K562 (cell line): Measurements from ENCODE around the gene MICAL2. TPM values are rescaled to one million over a fixed set of nuclear protein-coding genes. Genes with fewer than 3 reads are reported as not detected.

Experiments
- ATAC-seq: fragments of 200-7000 bp; cut with Tn5 transposase; 3 replicates; pipeline ENCODE4 v1.9.1; 2020; ENCODE audit warnings: moderate library complexity
- BruUV-seq: library from RNA; stranded (reverse); fragments of 400-500 nt; replicated peaks from 2 replicates; lab custom pipeline; 2021; lab: Mats Ljungman, UMichigan
- CTCF ChIA-PET: fragments of 300-600 bp; formaldehyde crosslinking; extraction: SDS; loops from one replicate; lab custom pipeline; 2021; ENCODE audit warnings: low intra/inter-chr PET ratio; lab: Yijun Ruan, JAX
- POLR2A ChIA-PET: fragments of 300-600, 350-650 bp; sonication (Branson Sonifier 250); formaldehyde crosslinking; extraction: SDS; loops from one replicate; lab custom pipeline; 2021; ENCODE audit warnings: antibody characterized with exemption, inconsistent platforms; lab: Yijun Ruan, JAX
- DNase-seq, 4 experiments: peaks; one replicate each; pipeline versions ENCODE4 v3.0.0 to v3.0.0-alpha.2; 2011 to 2018; ENCODE audit warnings: low spot score in 3 of 4, mixed read lengths in 3 of 4; ENCODE audit errors: extremely low read depth in 1 of 4
- FAIRE-seq: peaks from 2 replicates; lab custom pipeline; 2011; peaks lifted over from hg19 to GRCh38; lab: Jason Lieb, UNC
- H2AFZ ChIP-seq: 2 replicates; pipeline ENCODE4 v1.6.0; 2011; ENCODE audit warnings: low read depth, low read length, control low read depth, inconsistent platforms
- H3K27ac ChIP-seq: fragments of 200-600 bp; 3 replicates; pipeline ENCODE4 v1.8.0; 2011; ENCODE audit warnings: low read depth, mild to moderate bottlenecking, control low read depth, inconsistent platforms, low read length, moderate library complexity, mixed read lengths; ENCODE audit errors: extremely low read depth
- H3K27me3 ChIP-seq, 2 experiments: fragments of 300-600 bp in 1 of 2; 2 replicates in 1 of 2; 3 replicates in 1 of 2; pipeline versions ENCODE4 v1.6.0 to v1.8.0; 2011; ENCODE audit warnings: inconsistent platforms in 2 of 2, low read length in 2 of 2, mild to moderate bottlenecking in 1 of 2, mixed read lengths in 1 of 2, moderate library complexity in 1 of 2; ENCODE audit not compliant: control insufficient read depth in 2 of 2, insufficient read depth in 2 of 2
- H3K36me3 ChIP-seq: fragments of 300-600 bp; 3 replicates; pipeline ENCODE4 v1.8.0; 2011; ENCODE audit warnings: mild to moderate bottlenecking, low read length, inconsistent platforms; ENCODE audit not compliant: control insufficient read depth, insufficient read depth
- H3K4me1 ChIP-seq, 2 experiments: fragments of 200-600 bp in 1 of 2; replicated peaks in 1 of 2; 2 replicates in 1 of 2; 3 replicates in 1 of 2; pipeline versions ENCODE4 v1.5.1 to v1.8.0; 2011; ENCODE audit warnings: inconsistent platforms in 2 of 2, low read length in 2 of 2, mild to moderate bottlenecking in 1 of 2, mixed read lengths in 1 of 2, moderate library complexity in 1 of 2; ENCODE audit not compliant: control insufficient read depth in 2 of 2, insufficient read depth in 2 of 2
- H3K4me2 ChIP-seq: 2 replicates; pipeline ENCODE4 v1.6.1; 2011; ENCODE audit warnings: low read length, control low read depth, inconsistent platforms, mixed read lengths; ENCODE audit not compliant: insufficient read depth
- H3K4me3 ChIP-seq: fragments of 200-600 bp; sonication (generic), shearing (Covaris generic); 2 replicates; pipeline ENCODE4 v1.5.1; 2016; ENCODE audit warnings: control low read depth, inconsistent platforms
- H3K79me2 ChIP-seq: fragments of 200-600 bp; 3 replicates; pipeline ENCODE4 v1.8.0; 2011; ENCODE audit warnings: low read length, inconsistent platforms; ENCODE audit not compliant: control insufficient read depth, insufficient read depth
- H3K9ac ChIP-seq, 2 experiments: 2 replicates each; pipeline versions ENCODE4 v1.6.0 to v1.6.1; 2011; ENCODE audit warnings: low read depth in 2 of 2, low read length in 2 of 2, control low read depth in 1 of 2, inconsistent platforms in 1 of 2, mild to moderate bottlenecking in 1 of 2, mixed read lengths in 1 of 2; ENCODE audit not compliant: insufficient read depth in 1 of 2
- H3K9me1 ChIP-seq: one replicate; pipeline ENCODE4 v1.6.0; 2011; ENCODE audit warnings: inconsistent platforms, mild to moderate bottlenecking, low read length, moderate library complexity; ENCODE audit not compliant: control insufficient read depth, insufficient read depth
- H3K9me3 ChIP-seq: replicated peaks from 2 replicates; pipeline ENCODE4 v1.5.1; 2011; ENCODE audit warnings: low read depth, low read length, inconsistent platforms; ENCODE audit not compliant: control insufficient read depth, insufficient read depth
- H4K20me1 ChIP-seq: replicated peaks from 2 replicates; pipeline ENCODE4 v1.6.1; 2011; ENCODE audit warnings: low read length, inconsistent platforms, mixed read lengths; ENCODE audit not compliant: control insufficient read depth, insufficient read depth
- ELF2 ChIP-seq: fragments of 250-450 bp; sonication (Bioruptor Pico); IDR thresholded peaks from 2 replicates; pipeline ENCODE4 v1.5.0; 2021; ENCODE audit warnings: mild to moderate bottlenecking
- FIP1L1 ChIP-seq: fragments of 200-400 bp; formaldehyde crosslinking; IDR thresholded peaks from 2 replicates; pipeline ENCODE4 v1.6.1; 2018; ENCODE audit warnings: mild to moderate bottlenecking, low read depth, low read length; ENCODE audit not compliant: poor library complexity, severe bottlenecking
- FOXJ2 ChIP-seq: fragments of 200-800 bp; sonication (Bioruptor generic); IDR thresholded peaks from 2 replicates; pipeline ENCODE4 v1.6.1; 2016; ENCODE audit warnings: missing genetic modification characterization, missing compliant biosample characterization
- LARP7 ChIP-seq: fragments of 450-650 bp; IDR thresholded peaks from 2 replicates; pipeline ENCODE4 v1.6.1; 2016
- MCM5 ChIP-seq: fragments of 450-650 bp; IDR thresholded peaks from 2 replicates; pipeline ENCODE4 v1.6.1; 2016; ENCODE audit warnings: low read depth
- PCBP1 ChIP-seq: fragments of 200-400 bp; formaldehyde crosslinking; IDR thresholded peaks from 2 replicates; pipeline ENCODE4 v1.6.1; 2018; ENCODE audit warnings: mild to moderate bottlenecking, low read depth, low read length; ENCODE audit not compliant: poor library complexity, severe bottlenecking
- RBM25 ChIP-seq: fragments of 200-400 bp; formaldehyde crosslinking; IDR thresholded peaks from 2 replicates; pipeline ENCODE4 v1.6.1; 2018; ENCODE audit warnings: low read length, low read depth, moderate library complexity; ENCODE audit not compliant: severe bottlenecking
- ZNF146 ChIP-seq: IDR thresholded peaks from one replicate; pipeline ENCODE4 v1.6.1; 2018; ENCODE audit warnings: missing compliant biosample characterization; ENCODE audit not compliant: unreplicated experiment
- ZNF592 ChIP-seq: fragments of 450-650 bp; IDR thresholded peaks from 2 replicates; pipeline ENCODE4 v1.6.1; 2017; ENCODE audit warnings: antibody characterized with exemption, mild to moderate bottlenecking
- ZSCAN32 ChIP-seq: fragments of 450-650 bp; formaldehyde crosslinking; IDR thresholded peaks from 2 replicates; pipeline ENCODE4 v1.4.0; 2020; ENCODE audit warnings: mild to moderate bottlenecking, moderate library complexity
- WGBS: fragments of 100-300 bp; shearing (Covaris generic); methylation state at CpG from one replicate; pipeline ENCODE4 v1.1.6; 2016; ENCODE audit warnings: low coverage, mixed read lengths; ENCODE audit not compliant: insufficient coverage; ENCODE audit errors: missing lambda C conversion rate; 5-methylcytosine and 5-hydroxymethylcytosine counted together
- in situ Hi-C: fragments of 300-500 bp; cut with MboI; formaldehyde crosslinking; loops from 4 replicates; pipeline ENCODE4 v1.15.0; 2018; ENCODE audit warnings: inconsistent platforms, mixed read lengths
- intact Hi-C: fragments of 100-400 bp; cut with micrococcal nuclease; formaldehyde crosslinking; loops from 2 replicates; pipeline ENCODE4 v1.14.2; 2022
- polyA plus RNA-seq, 8 experiments: library from polyadenylated mRNA; depleted of rRNA in 4 of 8; stranded (reverse) in 5 of 8; unstranded in 3 of 8; fragments of >200 nt; fragmentation: Nextera tagmentation in 2 of 8; fragmentation: Illumina TruSeq in 1 of 8; extraction: Ambion mirVana in 2 of 8; extraction: Trizol in 1 of 8; gene quantifications; 2 replicates each; pipeline versions ENCODE4 v1.2.1 to v1.2.3, GENCODE V29; 2011 to 2014; ENCODE audit warnings: inconsistent platforms in 1 of 8, missing spikeins in 1 of 8
- total RNA-seq, 7 experiments: library from RNA; depleted of rRNA in 6 of 7; stranded (reverse); fragments of >200 nt in 6 of 7; fragmentation: Illumina TruSeq in 2 of 7; extraction: Trizol in 2 of 7; gene quantifications; 2 replicates each; pipeline versions ENCODE4 v1.2.1 to v1.2.3, GENCODE V29; 2011 to 2021; ENCODE audit warnings: low replicate concordance in 1 of 7
- TF ChIP-seq, protein P1 (sequence below): fragments of 450-650 bp; IDR thresholded peaks from 2 replicates; pipeline ENCODE4 v1.6.1; 2016; ENCODE audit warnings: mild to moderate bottlenecking
- TF ChIP-seq, protein P2 (sequence below): fragments of 450-650 bp; formaldehyde crosslinking; conservative IDR thresholded peaks from 2 replicates; pipeline ENCODE4 v1.4.0; 2022; ENCODE audit warnings: mild to moderate bottlenecking, missing genetic modification characterization

Gene MICAL2
- total and polyA plus RNA-seq, 9 of the 15 experiments (the other 6 are each of a cell fraction or from before 2014, with no cell fraction given) = 4.7 to 64.2 (median 33.6) TPM

GRCh38 chr11:12274056-12274455, 163.7 kb downstream of the MICAL2 start (continued):
- TF ChIP-seq FIP1L1 (no peak), ZSCAN32 (CRISPR knock-in tag) (no peak)
- TF ChIP-seq, protein P1, sequence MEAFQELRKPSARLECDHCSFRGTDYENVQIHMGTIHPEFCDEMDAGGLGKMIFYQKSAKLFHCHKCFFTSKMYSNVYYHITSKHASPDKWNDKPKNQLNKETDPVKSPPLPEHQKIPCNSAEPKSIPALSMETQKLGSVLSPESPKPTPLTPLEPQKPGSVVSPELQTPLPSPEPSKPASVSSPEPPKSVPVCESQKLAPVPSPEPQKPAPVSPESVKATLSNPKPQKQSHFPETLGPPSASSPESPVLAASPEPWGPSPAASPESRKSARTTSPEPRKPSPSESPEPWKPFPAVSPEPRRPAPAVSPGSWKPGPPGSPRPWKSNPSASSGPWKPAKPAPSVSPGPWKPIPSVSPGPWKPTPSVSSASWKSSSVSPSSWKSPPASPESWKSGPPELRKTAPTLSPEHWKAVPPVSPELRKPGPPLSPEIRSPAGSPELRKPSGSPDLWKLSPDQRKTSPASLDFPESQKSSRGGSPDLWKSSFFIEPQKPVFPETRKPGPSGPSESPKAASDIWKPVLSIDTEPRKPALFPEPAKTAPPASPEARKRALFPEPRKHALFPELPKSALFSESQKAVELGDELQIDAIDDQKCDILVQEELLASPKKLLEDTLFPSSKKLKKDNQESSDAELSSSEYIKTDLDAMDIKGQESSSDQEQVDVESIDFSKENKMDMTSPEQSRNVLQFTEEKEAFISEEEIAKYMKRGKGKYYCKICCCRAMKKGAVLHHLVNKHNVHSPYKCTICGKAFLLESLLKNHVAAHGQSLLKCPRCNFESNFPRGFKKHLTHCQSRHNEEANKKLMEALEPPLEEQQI = no peak

GRCh38 chr11:12274558-12275197, 164.3 kb downstream of the MICAL2 start:
- Histone ChIP-seq H3K4me2 (peak overlapping the region; percentile 64), H4K20me1 (no peaks in the 10 kb centered on the region), H3K9ac (peak overlapping the region; percentile 61 to 72), H3K4me3 (no peak overlapping the region), H3K9me3 (no peaks in the 10 kb centered on the region), H3K27me3 (no peaks in the 10 kb centered on the region), H3K36me3 (no peaks in the 10 kb centered on the region), H3K4me1 (peaks cover 20 to 27% of the 10 kb centered on the region in 2 experiments), H3K27ac (peak overlapping the region; percentile 72), H3K79me2 (no peaks in the 10 kb centered on the region), H3K9me1 (no peaks in the 10 kb centered on the region), H2AFZ (peak overlapping the region; percentile 71)
- intact Hi-C loops = loop anchor here (2.0 kb wide), 1 partner anchor 74 kb away; no protein-coding TSS in a partner anchor
- ATAC-seq = peak; percentile 92
- ChIA-PET CTCF (no interaction called here), POLR2A (interaction anchor here (1.3 kb wide), 1 partner anchor 74 kb away, joined by 4 read pairs; no protein-coding TSS in a partner anchor)
- in situ Hi-C loops = no loop called here
- FAIRE-seq = peak; percentile 93
- DNase-seq = peak; percentile 65 to 89 (median 71)
- no TSS peak for BruUV-seq
- 36% methylated on average over 13 of the region's 14 CpGs for WGBS
- TF ChIP-seq, protein P2, sequence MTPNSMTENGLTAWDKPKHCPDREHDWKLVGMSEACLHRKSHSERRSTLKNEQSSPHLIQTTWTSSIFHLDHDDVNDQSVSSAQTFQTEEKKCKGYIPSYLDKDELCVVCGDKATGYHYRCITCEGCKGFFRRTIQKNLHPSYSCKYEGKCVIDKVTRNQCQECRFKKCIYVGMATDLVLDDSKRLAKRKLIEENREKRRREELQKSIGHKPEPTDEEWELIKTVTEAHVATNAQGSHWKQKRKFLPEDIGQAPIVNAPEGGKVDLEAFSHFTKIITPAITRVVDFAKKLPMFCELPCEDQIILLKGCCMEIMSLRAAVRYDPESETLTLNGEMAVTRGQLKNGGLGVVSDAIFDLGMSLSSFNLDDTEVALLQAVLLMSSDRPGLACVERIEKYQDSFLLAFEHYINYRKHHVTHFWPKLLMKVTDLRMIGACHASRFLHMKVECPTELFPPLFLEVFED (CRISPR knock-in tag) = 0 out of 2 replicates have a peak, but pooled peaks have one; percentile 33
- TF ChIP-seq ELF2 (CRISPR knock-in tag) (no peak), MCM5 (no peak), PCBP1 (no peak), ZNF592 (peak; percentile 90), RBM25 (no peak), ZNF146 (no peak), LARP7 (0 out of 2 replicates have a peak, but pooled peaks have one; percentile 29), FOXJ2 (tag) (0 out of 2 replicates have a peak, but pooled peaks have one; percentile 24)
